Stimulated activated CD8-positive, alpha-beta memory T cell treated with anti-CD3 and anti-CD28 coated beads, Interleukin-15, amount 100 ng/mL, for 24 hours (primary cell): ENCODE results near the gene ERP44.
"Not testable (repeated sequence)": the region's sequence is repeated elsewhere in the genome, so short reads cannot be mapped to it uniquely, and the experiment has no call there.

Experiments used
- DNase-seq: peaks from one replicate; pipeline ENCODE4 v3.0.0-alpha.2; 2020; ENCODE audit warnings: low read depth

ERP44 gene

GRCh38 chr9:100011062-100011681 is 87.6 kb downstream of the ERP44 start:
- no peak for DNase-seq

- no peak for DNase-seq
Measured at GRCh38 chr9:99999797-100000196, 99.0 kb downstream of the ERP44 start.

DNA sequence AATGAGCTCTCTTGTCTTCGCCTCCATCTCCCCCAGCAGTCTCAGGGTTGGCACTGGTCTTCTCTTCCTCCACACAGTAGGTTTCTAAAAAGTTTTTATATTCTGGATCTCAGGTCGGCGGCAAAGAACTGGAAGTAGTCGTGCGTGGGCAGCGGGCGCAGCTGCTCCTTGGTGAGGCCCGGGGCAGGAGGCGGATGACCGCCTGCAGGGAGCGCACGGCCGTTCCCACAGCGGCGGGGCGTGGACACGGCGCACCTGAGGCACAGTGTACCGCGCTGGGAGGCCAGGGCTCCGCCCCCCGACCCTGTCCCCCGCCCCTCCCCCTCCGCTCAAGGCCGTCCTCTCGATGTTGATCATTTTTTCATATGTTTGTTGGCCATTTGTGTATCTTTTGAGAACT is 99.9 kb downstream of the ERP44 start:
- no peak for DNase-seq

DNA sequence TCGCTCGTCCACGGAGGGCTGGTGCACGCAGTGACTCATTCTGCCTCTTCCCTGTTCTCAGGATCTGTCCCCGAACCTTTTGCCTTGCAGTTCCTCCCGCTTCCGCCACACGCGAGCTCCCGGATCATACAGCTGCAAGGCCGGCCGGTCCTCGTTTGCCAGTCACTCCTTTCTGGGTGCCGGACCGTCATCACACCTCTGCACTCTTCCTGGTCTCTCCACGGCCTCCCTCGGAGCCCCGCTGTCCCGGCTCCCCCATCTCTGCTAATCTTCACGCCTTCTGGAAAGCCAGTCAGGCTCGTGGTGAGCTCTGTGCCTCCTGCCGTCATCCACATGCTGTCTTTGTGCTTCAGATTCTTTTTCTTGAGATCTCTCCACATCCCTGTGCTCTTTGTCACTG is 100.5 kb downstream of the ERP44 start:
- DNase-seq, result no peak

DNA sequence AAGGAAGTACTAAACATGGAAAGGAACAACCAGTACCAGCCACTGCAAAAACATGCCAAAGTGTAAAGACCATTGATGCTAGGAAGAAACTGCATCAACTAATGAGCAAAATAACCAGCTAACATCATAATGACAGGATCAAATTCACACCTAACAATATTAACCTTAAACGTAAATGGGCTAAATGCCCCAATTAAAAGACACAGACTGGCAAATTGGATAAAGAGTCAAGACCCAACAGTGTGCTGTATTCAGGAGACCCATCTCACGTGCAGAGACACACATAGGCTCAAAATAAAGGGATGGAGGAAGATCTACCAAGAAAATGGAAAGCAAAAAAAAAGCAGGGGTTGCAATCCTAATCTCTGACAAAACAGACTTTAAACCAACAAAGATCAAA is 108.3 kb downstream of the ERP44 start:
- not testable (repeated sequence) for DNase-seq

GRCh38 chr9:99986642-99987041 is 112.2 kb downstream of the ERP44 start:
- DNase-seq, result no peak

DNA sequence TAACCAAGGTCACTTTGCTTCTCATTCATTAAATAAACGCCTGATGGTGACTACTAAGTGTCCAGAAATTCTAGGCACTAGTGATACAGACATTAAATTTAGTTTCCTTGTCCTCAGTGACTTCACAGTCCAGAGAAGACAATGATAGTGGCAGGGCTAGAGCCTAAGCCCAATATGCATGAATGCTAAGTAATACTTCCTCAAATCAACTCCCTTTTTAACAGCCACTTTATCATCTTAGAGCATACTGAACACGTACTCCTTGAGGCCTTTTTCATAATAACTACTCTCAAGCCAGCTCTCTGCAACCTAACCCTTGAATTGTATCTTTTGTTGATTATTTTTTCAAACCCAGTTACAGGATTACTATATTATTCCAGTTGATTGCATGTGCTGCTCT is 118.2 kb downstream of the ERP44 start:
- DNase-seq, result no peak

DNA sequence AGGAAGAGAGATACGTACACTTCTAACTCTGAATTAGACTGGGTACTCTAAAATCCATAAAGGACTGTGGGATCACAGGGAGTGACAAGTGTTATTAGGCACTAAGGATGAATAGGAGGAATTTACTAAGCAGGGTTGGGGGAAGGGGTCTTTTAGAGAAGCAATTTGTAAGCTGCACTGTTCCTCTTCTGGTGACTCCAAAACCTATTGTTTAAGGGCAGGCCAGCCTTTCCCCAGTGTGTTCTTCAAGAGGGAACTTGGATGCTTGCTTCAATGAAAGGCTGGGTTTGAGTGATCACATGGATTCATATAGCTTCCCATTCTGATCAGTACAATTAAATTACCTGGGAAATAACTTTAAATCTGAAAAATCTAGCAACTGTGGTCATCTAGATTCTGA is 120.6 kb downstream of the ERP44 start:
- no peak for DNase-seq

GRCh38 chr9:99977033-99977792 is 121.6 kb downstream of the ERP44 start:
- DNase-seq, result no peak

- no peak for DNase-seq
Measured at GRCh38 chr9:99973455-99973854, 125.3 kb downstream of the ERP44 start.

- no peak for DNase-seq
Measured at GRCh38 chr9:99971410-99971809, 127.4 kb downstream of the ERP44 start.

DNA sequence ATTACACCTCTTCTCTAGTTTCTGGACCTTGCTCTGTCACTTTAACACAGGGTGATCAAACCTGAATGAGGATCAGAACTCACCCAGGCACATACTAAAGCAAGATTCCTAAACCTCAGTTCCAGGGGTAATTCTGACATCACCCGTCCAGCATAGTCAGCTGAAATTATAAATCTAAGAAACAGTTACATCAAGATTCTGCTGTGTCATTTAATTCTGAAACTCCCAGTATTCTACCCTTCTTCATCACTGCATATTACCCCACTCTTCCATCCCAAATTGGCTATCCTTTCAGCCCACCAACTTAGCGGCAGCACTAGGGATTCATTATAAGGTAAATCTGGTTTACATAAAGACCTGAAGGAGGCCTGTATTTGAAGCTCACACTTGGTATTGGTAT is 128.3 kb downstream of the ERP44 start:
- DNase-seq, result no peak

GRCh38 chr9:99967457-99967856 is 131.3 kb downstream of the ERP44 start:
- no peak for DNase-seq

DNA sequence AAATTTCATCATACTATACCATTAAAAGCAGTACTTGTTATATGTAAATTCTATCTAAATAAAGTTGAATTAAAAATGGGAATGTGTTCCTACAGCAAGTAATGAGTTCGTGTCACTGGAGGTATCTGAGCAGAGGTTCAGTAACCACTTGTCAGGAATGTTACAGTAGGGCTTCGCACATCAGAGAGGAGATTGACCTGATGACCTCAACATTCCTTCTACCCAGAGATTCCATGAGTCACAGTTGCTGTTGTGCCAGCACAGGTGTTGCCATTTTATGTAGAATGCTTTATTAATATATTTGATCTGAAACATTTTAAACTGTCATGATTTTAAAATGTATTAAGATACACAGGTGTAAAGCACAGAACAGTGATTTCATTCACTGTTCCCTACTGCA is 132.1 kb downstream of the ERP44 start:
- DNase-seq, result no peak

DNA sequence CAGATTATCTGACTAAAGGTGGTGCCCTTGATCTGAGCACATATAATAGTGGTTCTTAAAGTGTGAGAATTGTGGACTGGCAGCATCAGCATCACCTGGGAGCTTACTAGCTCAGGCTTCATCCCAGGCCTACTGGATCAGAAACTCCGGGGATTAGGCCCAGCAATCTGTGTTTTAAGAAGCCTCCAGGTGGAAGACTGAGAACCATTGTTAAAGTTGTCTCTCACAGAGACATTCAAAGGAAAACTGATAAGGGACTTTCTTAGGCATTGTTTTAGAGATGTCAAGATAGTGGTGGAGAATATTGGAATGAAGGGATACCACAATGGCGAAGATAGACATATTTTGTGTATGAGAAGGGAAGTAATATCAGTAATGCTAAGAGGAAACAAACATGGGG is 132.8 kb downstream of the ERP44 start:
- no peak for DNase-seq

DNA sequence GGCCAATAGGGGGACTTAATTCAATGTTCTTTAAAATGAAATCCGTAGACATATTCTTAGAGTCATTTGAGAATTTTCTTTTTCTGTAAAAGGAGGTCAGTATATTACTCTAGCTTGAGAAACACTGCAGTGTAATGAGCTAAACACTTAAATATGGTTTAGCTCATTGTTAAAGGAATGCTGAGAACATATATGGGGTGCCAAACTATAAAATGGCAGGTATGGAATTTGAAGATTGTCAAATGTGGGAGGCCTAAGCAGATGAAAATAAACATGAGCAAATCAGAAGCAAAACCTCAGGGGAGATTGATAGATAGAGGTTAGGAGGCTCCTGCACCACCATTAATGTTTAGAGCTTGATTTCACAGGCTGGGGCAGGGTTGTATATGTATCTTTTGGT is 134.5 kb downstream of the ERP44 start:
- no peak for DNase-seq

DNA sequence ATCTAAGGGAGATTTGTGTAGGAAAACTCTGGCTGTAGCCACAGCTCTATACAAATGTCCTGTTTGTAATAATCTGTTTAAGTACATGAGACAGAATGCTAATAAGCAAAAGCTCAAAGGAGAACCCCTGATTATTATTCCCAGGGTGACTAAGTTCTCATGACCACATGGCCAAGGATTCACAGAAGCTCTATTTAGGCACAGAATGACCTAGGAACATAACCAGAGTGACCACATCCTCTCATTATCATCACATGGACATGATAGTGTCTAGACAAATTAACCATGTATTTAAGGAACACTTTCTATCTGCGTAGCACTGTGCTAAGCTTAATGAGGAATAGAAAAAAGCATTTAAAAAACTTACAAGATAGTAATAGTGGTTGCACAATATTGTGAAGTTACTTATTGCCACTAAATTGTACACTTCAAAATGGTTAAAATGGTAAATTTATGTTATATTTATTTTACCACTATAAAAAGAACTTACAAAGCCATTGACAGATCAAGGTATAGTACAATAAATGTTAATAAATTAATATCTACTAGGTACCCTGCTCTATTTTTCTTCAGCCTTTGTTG is 136.0 kb downstream of the ERP44 start:
- no peak for DNase-seq

DNA sequence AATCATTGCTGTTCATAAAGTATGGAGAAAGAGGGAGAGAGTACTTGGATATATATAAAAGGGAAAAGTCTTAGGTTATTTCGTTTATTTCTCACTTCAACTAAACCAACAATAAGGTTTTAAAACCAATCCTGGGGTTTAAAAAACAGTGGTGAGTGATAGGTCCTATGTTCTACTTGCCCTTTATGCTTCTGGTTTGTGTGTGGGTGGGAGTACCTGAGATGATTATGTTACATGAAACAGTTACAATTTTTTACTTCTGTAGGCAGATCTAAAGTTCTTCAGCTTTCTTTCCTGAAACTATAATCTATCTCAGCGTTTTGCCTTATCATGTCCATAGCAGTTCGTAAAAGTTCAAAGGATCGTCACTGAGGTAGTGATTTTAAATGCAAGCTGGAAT is 143.2 kb downstream of the ERP44 start:
- no peak for DNase-seq

- no peak for DNase-seq
Measured at GRCh38 chr9:99954819-99955218, 144.0 kb downstream of the ERP44 start.

- no peak for DNase-seq
Measured at GRCh38 chr9:99953861-99954507, 144.8 kb downstream of the ERP44 start.

DNA sequence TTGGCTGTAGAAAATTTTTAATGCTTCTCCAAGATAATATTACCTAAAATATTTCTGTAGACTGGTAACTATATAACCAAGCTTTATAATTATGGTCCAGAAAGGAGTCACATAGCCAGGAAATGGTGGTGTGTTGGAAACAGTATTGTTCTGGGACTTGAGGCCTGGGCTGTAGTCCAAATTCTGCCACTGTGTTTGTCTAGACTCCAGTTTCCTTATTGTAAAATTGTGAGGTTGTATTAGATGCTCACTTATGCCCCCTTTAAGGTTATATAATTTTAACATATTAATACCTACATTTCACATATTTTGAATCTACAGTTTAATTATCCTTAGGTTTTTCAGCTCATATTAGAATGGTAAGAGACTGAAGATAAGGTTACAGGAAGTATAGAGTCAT is 149.9 kb downstream of the ERP44 start:
- DNase-seq, result no peak

DNA sequence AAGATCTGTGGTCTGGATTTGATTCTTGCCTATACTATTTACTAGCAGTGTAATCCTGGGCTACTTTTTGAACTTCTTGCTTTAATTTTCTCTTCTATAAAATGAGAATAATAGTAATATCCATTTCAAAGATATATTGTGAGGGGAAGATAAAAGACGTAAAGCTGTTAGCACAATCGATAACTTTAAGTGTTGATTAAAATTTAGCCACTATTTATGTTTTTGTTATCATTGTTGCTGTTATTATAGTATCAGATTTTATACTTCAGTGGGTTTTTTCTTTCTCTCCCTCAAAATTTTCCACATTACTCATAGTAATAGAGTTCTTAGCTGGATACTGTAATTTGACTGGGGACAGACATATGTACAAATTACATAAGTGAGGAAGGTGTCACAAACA is 150.3 kb downstream of the ERP44 start:
- no peak for DNase-seq

DNA sequence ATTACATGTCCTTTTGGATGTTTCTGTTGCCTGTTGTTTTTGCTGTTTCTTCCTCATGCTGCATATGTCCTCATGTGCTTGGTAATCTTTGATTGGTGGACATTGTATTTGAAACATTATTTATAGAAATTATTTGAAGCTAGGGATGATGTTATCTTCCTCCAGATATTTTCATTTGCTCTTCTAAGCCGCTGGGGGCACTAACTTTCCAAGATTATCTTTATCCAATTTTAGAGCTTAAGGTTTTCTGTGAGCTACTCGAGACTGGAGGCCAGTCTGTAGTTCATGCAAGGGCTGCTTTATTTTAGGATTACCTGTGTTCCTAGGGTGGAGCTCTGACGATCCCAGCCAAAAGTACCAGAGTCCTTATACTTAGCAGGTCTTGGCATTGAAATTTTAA is 151.4 kb downstream of the ERP44 start:
- DNase-seq, result no peak
